Measurements from ENCODE around the gene KRTAP10-5.

The KRTAP10-5 gene

DNA sequence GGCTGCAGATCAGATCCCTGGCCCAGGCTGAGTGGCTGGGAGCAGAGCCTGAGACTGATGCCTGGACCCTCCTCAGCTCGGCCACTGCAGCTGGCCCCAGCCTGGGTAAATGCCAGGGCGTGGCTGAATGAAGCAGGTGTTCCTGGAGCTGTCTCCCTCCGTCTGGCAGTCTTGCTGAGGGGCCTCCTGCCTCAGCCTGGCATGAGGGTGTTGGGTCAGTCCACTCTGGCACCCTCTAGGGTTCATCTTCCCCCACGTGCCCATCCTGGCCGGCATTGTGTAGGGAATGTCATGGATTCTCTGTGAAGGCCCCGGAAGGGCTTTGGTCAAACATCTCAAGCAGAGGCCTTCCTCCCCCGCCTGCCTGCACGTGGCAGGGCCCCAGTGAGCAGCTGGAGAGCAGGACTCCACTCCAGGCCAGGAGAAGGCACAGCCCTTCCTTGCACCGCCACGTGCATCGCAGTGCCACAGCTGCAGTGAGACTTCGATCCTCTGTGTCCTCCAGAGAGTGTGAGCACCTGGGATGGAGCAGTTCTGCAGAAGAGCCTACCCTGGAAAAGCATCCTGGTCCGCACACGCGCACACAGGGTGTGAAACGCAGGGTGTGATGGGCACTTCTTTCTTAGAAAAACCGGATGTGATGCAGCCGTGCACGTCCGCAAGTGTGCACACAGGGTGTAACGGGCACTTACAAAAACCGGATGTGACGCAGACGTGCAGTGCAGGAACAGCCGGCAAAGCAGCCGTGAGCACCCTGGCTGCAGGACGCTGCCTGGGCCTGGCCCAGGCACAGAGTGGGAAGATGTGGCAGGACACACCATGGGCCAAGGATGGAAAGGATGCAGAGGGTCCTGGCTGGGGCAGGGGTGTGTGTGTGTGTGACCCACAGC, 11.5 kb downstream of the KRTAP10-5 start:
- Histone ChIP-seq H3K9me3 (ENCODE audit: insufficient read depth, low read length) (no peaks in the 10 kb centered on the region), H3K27ac (ENCODE audit: low read length) (no peak overlapping the region), H4K20me1 (ENCODE audit: insufficient read depth, low read length) (no peaks in the 10 kb centered on the region), H3K4me1 (ENCODE audit: low read length) (peaks cover 30% of the 10 kb centered on the region), H3K4me2 (ENCODE audit: low read length) (no peak overlapping the region), H3K4me3 (ENCODE audit: low read length) (no peak overlapping the region), H3K36me3 (replicated peaks; ENCODE audit: low read depth, low read length) (no peaks in the 10 kb centered on the region), H3K27me3 (ENCODE audit: low read depth, low read length) (no peaks in the 10 kb centered on the region), H2AFZ (ENCODE audit: low read depth, low read length) (no peak overlapping the region), H3K9ac (ENCODE audit: low read length) (no peak overlapping the region), H3K79me2 (ENCODE audit: low read length) (no peaks in the 10 kb centered on the region)
- TF ChIP-seq EZH2phosphoT487 (IDR thresholded peaks at IDR 0.05; ENCODE audit: low read depth): no peak
- TF ChIP-seq, protein P1, sequence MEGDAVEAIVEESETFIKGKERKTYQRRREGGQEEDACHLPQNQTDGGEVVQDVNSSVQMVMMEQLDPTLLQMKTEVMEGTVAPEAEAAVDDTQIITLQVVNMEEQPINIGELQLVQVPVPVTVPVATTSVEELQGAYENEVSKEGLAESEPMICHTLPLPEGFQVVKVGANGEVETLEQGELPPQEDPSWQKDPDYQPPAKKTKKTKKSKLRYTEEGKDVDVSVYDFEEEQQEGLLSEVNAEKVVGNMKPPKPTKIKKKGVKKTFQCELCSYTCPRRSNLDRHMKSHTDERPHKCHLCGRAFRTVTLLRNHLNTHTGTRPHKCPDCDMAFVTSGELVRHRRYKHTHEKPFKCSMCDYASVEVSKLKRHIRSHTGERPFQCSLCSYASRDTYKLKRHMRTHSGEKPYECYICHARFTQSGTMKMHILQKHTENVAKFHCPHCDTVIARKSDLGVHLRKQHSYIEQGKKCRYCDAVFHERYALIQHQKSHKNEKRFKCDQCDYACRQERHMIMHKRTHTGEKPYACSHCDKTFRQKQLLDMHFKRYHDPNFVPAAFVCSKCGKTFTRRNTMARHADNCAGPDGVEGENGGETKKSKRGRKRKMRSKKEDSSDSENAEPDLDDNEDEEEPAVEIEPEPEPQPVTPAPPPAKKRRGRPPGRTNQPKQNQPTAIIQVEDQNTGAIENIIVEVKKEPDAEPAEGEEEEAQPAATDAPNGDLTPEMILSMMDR (IDR thresholded peaks at IDR 0.05; ENCODE audit: low read depth, low read length): no peak

DNA sequence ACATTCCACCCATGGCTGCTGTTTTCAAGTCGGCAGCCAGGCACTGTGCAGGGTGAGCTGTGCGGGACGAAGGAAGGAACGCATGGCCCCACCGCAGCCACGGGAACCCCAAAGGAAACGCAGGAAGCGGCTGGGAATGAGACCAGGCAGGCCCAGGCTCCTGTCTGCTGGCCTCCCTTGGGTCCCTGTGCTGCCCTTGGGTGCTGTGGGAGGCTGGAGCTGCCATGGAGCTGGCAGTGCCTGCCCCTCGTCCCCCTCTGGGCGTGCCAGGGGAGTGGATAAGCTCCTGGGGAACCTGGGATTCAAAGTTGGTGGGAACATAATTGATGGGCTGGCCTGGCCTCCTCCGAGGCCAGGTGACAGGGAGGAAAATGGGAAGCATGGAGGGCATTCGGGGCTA, 12.1 kb downstream of the KRTAP10-5 start:
- Histone ChIP-seq H2AFZ (ENCODE audit: low read depth, low read length) (no peak overlapping the region), H4K20me1 (ENCODE audit: insufficient read depth, low read length) (no peaks in the 10 kb centered on the region), H3K4me2 (ENCODE audit: low read length) (no peak overlapping the region), H3K4me1 (ENCODE audit: low read length) (peaks cover 30% of the 10 kb centered on the region), H3K79me2 (ENCODE audit: low read length) (no peaks in the 10 kb centered on the region), H3K27me3 (ENCODE audit: low read depth, low read length) (no peaks in the 10 kb centered on the region), H3K4me3 (ENCODE audit: low read length) (no peak overlapping the region), H3K9ac (ENCODE audit: low read length) (no peak overlapping the region), H3K9me3 (ENCODE audit: insufficient read depth, low read length) (no peaks in the 10 kb centered on the region), H3K27ac (ENCODE audit: low read length) (no peak overlapping the region), H3K36me3 (replicated peaks; ENCODE audit: low read depth, low read length) (no peaks in the 10 kb centered on the region)
- TF ChIP-seq, protein P1 (IDR thresholded peaks at IDR 0.05; ENCODE audit: low read depth, low read length): no peak
- no peak for TF ChIP-seq EZH2phosphoT487 (IDR thresholded peaks at IDR 0.05; ENCODE audit: low read depth)

DNA sequence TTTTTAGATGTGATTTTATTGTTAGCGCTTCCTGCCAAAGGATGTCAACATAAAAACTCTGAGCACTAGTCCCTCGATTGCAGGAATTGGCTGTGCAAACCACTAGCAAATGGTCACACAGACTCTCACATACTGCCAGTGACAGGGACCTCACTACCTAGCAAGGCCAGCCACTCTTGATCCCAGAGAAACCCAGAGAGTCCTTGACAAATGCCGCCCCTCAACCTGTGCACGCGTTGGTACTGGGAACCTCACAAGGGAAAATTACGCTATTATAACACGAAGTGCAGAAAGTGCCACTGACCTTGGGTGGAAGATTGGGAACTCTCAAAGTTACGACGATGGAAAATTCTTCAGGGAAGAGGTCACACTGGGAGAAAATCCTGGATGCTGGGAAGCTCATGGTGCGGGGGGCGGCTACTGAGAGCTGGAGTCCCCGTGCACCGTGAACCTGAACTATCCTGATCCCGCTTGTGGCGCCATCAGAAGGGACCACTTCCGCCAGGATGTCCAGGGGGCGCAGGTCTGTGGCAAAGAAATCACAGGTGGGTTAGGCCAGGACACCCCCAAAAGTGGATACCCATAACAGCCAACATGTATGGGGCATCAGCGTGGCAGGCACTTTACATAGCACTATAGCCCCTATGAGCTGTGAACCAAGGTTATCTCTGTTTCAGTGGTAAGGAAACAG, 12.8 kb downstream of the KRTAP10-5 start:
- Histone ChIP-seq H3K4me3 (ENCODE audit: low read length) (no peak overlapping the region), H3K27me3 (ENCODE audit: low read depth, low read length) (no peaks in the 10 kb centered on the region), H4K20me1 (ENCODE audit: insufficient read depth, low read length) (no peaks in the 10 kb centered on the region), H3K9ac (ENCODE audit: low read length) (no peak overlapping the region), H3K36me3 (replicated peaks; ENCODE audit: low read depth, low read length) (no peaks in the 10 kb centered on the region), H2AFZ (ENCODE audit: low read depth, low read length) (no peak overlapping the region), H3K4me2 (ENCODE audit: low read length) (no peak overlapping the region), H3K9me3 (ENCODE audit: insufficient read depth, low read length) (no peaks in the 10 kb centered on the region), H3K79me2 (ENCODE audit: low read length) (no peaks in the 10 kb centered on the region), H3K4me1 (ENCODE audit: low read length) (peaks cover 30% of the 10 kb centered on the region), H3K27ac (ENCODE audit: low read length) (no peak overlapping the region)
- TF ChIP-seq, protein P1 (IDR thresholded peaks at IDR 0.05; ENCODE audit: low read depth, low read length): no peak
- TF ChIP-seq EZH2phosphoT487 (IDR thresholded peaks at IDR 0.05; ENCODE audit: low read depth): no peak

DNA sequence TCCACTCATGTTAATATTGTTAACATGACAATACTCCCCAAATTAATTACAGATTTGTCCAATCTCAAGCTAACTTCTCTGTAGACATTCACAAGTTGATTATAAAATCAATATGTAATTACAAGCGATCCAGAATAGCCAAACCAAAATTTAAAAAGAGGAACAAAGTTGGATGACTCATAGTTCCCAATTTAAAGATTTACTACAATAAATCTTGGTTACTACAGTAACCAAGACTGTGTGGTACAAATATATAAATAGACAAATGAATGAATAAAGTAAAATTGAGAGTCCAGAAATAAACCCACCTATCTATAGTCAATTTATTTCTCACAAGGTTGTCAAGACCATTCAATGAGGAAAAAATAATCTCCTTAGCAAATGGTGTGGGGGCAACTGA, 14.0 kb downstream of the KRTAP10-5 start:
- Histone ChIP-seq H3K4me2 (ENCODE audit: low read length) (peak overlapping the region; percentile 70; the same call in 1 of the 2 replicates), H3K27ac (ENCODE audit: low read length) (no peak overlapping the region)
- TF ChIP-seq, protein P1 (IDR thresholded peaks at IDR 0.05; ENCODE audit: low read depth, low read length): no peak
- TF ChIP-seq EZH2phosphoT487 (IDR thresholded peaks at IDR 0.05; ENCODE audit: low read depth): no peak

More for the DNA sequence above, 14.0 kb downstream of the KRTAP10-5 start:
- no peaks in the 10 kb centered on the region for H3K27me3 ChIP-seq (ENCODE audit: low read depth, low read length)
- no peak overlapping the region for H2AFZ ChIP-seq (ENCODE audit: low read depth, low read length)
- no peak overlapping the region for H3K4me3 ChIP-seq (ENCODE audit: low read length)
- no peaks in the 10 kb centered on the region for H3K9me3 ChIP-seq (ENCODE audit: insufficient read depth, low read length)
- H3K79me2 ChIP-seq (ENCODE audit: low read length): no peaks in the 10 kb centered on the region
- H4K20me1 ChIP-seq (ENCODE audit: insufficient read depth, low read length): no peaks in the 10 kb centered on the region
- H3K4me1 ChIP-seq (ENCODE audit: low read length): peaks cover 34% of the 10 kb centered on the region
- H3K9ac ChIP-seq (ENCODE audit: low read length): no peak overlapping the region
- H3K36me3 ChIP-seq (replicated peaks; ENCODE audit: low read depth, low read length): no peaks in the 10 kb centered on the region
